Gastroesophageal sphincter (tissue), 4 donors: ENCODE data around the gene FAM83C. TPM values are rescaled to one million over a fixed set of nuclear protein-coding genes. Genes with fewer than 3 reads are reported as not detected.

Experiments used
- ATAC-seq: fragments of 150-250 bp; one replicate; pipeline ENCODE4 v1.9.1; 2016; ENCODE audit warnings: mild to moderate bottlenecking, moderate library complexity
- H3K27ac ChIP-seq, 4 donors: fragments of 200-600 bp; sonication (generic) in 3 of 4; 1 replicate in 3 of 4; 2 replicates in 1 of 4; pipeline ENCODE4 v1.5.1; 2016 to 2019
- H3K27me3 ChIP-seq: fragments of 200-600 bp; sonication (generic); one replicate; pipeline ENCODE4 v1.5.1; 2019
- H3K36me3 ChIP-seq, 2 donors: fragments of 200-600 bp; sonication (generic); one replicate each; pipeline ENCODE4 v1.5.1; 2019; ENCODE audit warnings: control low read depth in 1 of 2
- H3K4me1 ChIP-seq, 3 donors: fragments of 200-600 bp; sonication (generic); 1 replicate in 2 of 3; 2 replicates in 1 of 3; pipeline ENCODE4 v1.5.1; 2016 to 2019; ENCODE audit warnings: control low read depth in 2 of 3
- H3K4me3 ChIP-seq, 2 donors: fragments of 200-600 bp; sonication (generic); one replicate each; pipeline ENCODE4 v1.5.1; 2019; ENCODE audit warnings: mild to moderate bottlenecking in 1 of 2, moderate library complexity in 1 of 2
- H3K9me3 ChIP-seq, 3 donors: fragments of 200-600 bp; sonication (generic); one replicate each; pipeline ENCODE4 v1.5.1; 2017 to 2019; ENCODE audit warnings: control low read depth in 2 of 3
- CTCF ChIP-seq, 4 experiments: fragments of 200-600 bp in 2 of 4; fragments of 450-650 bp in 2 of 4; sonication (generic) in 1 of 4; IDR thresholded peaks; one replicate each; pipeline ENCODE4 v1.5.1; 2017 to 2019; ENCODE audit warnings: antibody characterized with exemption in 4 of 4, mild to moderate bottlenecking in 2 of 4, moderate library complexity in 2 of 4
- EP300 ChIP-seq: sonication (generic); formaldehyde crosslinking; IDR thresholded peaks from one replicate; pipeline ENCODE4 v1.6.1; 2017; ENCODE audit warnings: antibody characterized with exemption, mild to moderate bottlenecking
- POLR2A ChIP-seq, 2 donors: fragments of 450-650 bp; IDR thresholded peaks; one replicate each; pipeline ENCODE4 v1.6.1; 2017; ENCODE audit warnings: antibody characterized with exemption in 2 of 2, mild to moderate bottlenecking in 2 of 2, moderate library complexity in 1 of 2
- POLR2AphosphoS5 ChIP-seq: sonication (generic); formaldehyde crosslinking; IDR thresholded peaks from one replicate; pipeline ENCODE4 v1.6.1; 2017; ENCODE audit warnings: antibody characterized with exemption
- WGBS, 2 donors: methylation state at CpG; one replicate each; pipeline ENCODE4 v1.1.5; 2018; ENCODE audit warnings: low coverage in 1 of 2; 5-methylcytosine and 5-hydroxymethylcytosine counted together
- total RNA-seq, 4 donors: library from RNA; depleted of rRNA; stranded (reverse); fragments of >200 nt; gene quantifications; one replicate each; pipeline ENCODE4 v1.1.0, GENCODE V29; 2016

Gene FAM83C
- total RNA-seq, 4 donors from 2014 or later = 1.4 TPM; not detected in 3

- peaks cover 6 to 30% (median 15%) of the 10 kb centered on the region in 3 donors for H3K4me1 ChIP-seq
- H3K27ac ChIP-seq = peak within 1 kb of the TSS; percentile 17 to 87 (median 84)
- peak; percentile 92 for ATAC-seq
- no peaks in the 10 kb centered on the region for H3K27me3 ChIP-seq
- H3K36me3 ChIP-seq = peaks cover 0 to 20% of the 10 kb centered on the region in 2 donors
- WGBS, 2 donors = 0% methylated on average over 3 to 8 of the region's 61 CpGs
- TF ChIP-seq POLR2A (IDR thresholded peaks at IDR 0.05) = peak; percentile 9 to 25
- no peak for TF ChIP-seq CTCF (IDR thresholded peaks at IDR 0.05)
- H3K4me3 ChIP-seq = peak within 1 kb of the TSS; percentile 83 to 90
- H3K9me3 ChIP-seq = no peaks in the 10 kb centered on the region
Measured at GRCh38 chr20:35284267-35284991, 7.8 kb downstream of the FAM83C start, which contains the start of gene EIF6. Gene EIF6 (minus strand): TSS chr20:35284772. CDS start chr20:35284487, 285 bp downstream.

GRCh38 chr20:35283441-35284266, 8.6 kb downstream of the FAM83C start:
- Histone ChIP-seq H3K4me3 (peak overlapping the region; percentile 83 to 90), H3K36me3 (peaks cover 0 to 28% of the 10 kb centered on the region in 2 donors), H3K4me1 (peaks cover 6 to 35% (median 15%) of the 10 kb centered on the region in 3 donors), H3K27ac (peak overlapping the region; percentile 17 to 87 (median 84)), H3K9me3 (no peaks in the 10 kb centered on the region), H3K27me3 (no peaks in the 10 kb centered on the region)
- no peak for ATAC-seq
- TF ChIP-seq EP300 (no peak), CTCF (IDR thresholded peaks at IDR 0.05) (no peak), POLR2AphosphoS5 (no peak), POLR2A (IDR thresholded peaks at IDR 0.05) (no peak)
- 11 to 33% methylated on average over 3 to 12 of the region's 24 CpGs for WGBS, 2 donors

GRCh38 chr20:35281506-35282101, 10.6 kb downstream of the FAM83C start:
- TF ChIP-seq POLR2A (IDR thresholded peaks at IDR 0.05) = no peak
- no peak for TF ChIP-seq CTCF (IDR thresholded peaks at IDR 0.05)
- no peak for TF ChIP-seq EP300
- TF ChIP-seq POLR2AphosphoS5 = no peak
- H3K9me3 ChIP-seq = no peaks in the 10 kb centered on the region
- 94 to 96% methylated on average over 9 to 10 of the region's 10 CpGs for WGBS, 2 donors
- peaks cover 6 to 47% (median 20%) of the 10 kb centered on the region in 3 donors for H3K4me1 ChIP-seq
- no peak for ATAC-seq
- no peaks in the 10 kb centered on the region for H3K27me3 ChIP-seq
- peaks cover 0 to 30% of the 10 kb centered on the region in 2 donors for H3K36me3 ChIP-seq
- H3K4me3 ChIP-seq = no peak overlapping the region
- no peak overlapping the region for H3K27ac ChIP-seq

- ATAC-seq = no peak
- H3K27me3 ChIP-seq = no peaks in the 10 kb centered on the region
- TF ChIP-seq POLR2AphosphoS5 = no peak
- TF ChIP-seq EP300 = no peak
- no peak for TF ChIP-seq POLR2A (IDR thresholded peaks at IDR 0.05)
- TF ChIP-seq CTCF (IDR thresholded peaks at IDR 0.05) = no peak
- peaks cover 0 to 30% of the 10 kb centered on the region in 2 donors for H3K36me3 ChIP-seq
- peaks cover 9 to 58% (median 27%) of the 10 kb centered on the region in 3 donors for H3K4me1 ChIP-seq
- no peaks in the 10 kb centered on the region for H3K9me3 ChIP-seq
- WGBS, 2 donors = 90% methylated on average over 2 of the region's 6 CpGs; no CpG with 5 or more reads in 1 of the 2 donors
- no peak overlapping the region for H3K4me3 ChIP-seq
- no peak overlapping the region for H3K27ac ChIP-seq
Measured at GRCh38 chr20:35280523-35280922, 11.7 kb downstream of the FAM83C start.
